WTC11 (cell line): ENCODE results near the gene MAP1A.

Source experiments
- CTCF ChIP-seq: fragments of 200-600 bp; IDR thresholded peaks from 2 replicates; pipeline ENCODE4 v1.8.0; 2022; ENCODE audit warnings: antibody characterized with exemption
- FOXK1 ChIP-seq: sonication (generic); formaldehyde crosslinking; IDR thresholded peaks from 2 replicates; pipeline ENCODE4 v1.8.0; 2022; ENCODE audit warnings: mild to moderate bottlenecking, moderate library complexity, missing genetic modification reagents

GRCh38 chr15:43522247-43522646 lies 4.8 kb downstream of the MAP1A start:
- TF ChIP-seq CTCF (no peak), FOXK1 (no peak)
